ENCODE results near the gene UPF2.

DNA sequence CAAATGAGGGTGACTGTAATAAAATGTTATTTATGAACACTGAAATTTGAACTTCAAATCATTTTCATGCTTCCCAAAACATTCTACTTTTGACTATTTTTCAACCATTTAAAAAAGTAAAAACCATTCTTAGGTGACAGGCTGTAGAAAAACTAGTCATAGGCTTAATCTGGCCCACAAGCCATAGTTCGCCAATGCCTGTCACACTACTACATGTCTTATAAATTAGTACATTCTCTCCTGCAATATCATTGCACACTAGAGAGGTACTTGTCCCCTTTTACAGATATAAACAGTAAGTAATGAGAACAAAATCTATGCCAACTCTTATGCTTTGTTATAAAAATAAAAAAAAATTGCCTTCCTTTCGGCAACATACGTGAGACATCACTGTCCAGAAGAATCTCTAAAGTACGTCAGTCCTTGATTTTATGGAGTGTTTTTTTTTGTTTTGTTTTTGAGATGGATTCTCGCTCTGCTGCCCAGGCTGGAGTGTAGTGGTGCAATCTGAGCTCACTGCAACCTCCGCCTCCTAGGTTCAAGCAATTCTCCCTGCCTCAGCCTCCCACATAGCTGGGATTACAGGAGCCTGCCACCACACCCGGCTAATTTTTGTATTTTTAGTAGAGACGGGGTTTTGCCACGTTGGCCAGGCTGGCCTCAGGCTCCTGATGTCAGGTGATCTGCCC, 23.2 kb downstream of the UPF2 start:
- TF ChIP-seq, protein P1, sequence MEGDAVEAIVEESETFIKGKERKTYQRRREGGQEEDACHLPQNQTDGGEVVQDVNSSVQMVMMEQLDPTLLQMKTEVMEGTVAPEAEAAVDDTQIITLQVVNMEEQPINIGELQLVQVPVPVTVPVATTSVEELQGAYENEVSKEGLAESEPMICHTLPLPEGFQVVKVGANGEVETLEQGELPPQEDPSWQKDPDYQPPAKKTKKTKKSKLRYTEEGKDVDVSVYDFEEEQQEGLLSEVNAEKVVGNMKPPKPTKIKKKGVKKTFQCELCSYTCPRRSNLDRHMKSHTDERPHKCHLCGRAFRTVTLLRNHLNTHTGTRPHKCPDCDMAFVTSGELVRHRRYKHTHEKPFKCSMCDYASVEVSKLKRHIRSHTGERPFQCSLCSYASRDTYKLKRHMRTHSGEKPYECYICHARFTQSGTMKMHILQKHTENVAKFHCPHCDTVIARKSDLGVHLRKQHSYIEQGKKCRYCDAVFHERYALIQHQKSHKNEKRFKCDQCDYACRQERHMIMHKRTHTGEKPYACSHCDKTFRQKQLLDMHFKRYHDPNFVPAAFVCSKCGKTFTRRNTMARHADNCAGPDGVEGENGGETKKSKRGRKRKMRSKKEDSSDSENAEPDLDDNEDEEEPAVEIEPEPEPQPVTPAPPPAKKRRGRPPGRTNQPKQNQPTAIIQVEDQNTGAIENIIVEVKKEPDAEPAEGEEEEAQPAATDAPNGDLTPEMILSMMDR (IDR thresholded peaks at IDR 0.05) = no peak
- TF ChIP-seq ZFX (IDR thresholded peaks at IDR 0.05; ENCODE audit: borderline replicate concordance) = no peak
